K562 (cell line): ENCODE data around the gene SRP54. TPM values are rescaled to one million over a fixed set of nuclear protein-coding genes. Genes with fewer than 3 reads are reported as not detected.

Experiments
- CC2D1A ChIP-seq: fragments of 450-650 bp; IDR thresholded peaks from 2 replicates; pipeline ENCODE4 v1.6.1; 2017; ENCODE audit warnings: mild to moderate bottlenecking
- FOXA1 ChIP-seq: fragments of 450-650 bp; IDR thresholded peaks from 2 replicates; pipeline ENCODE4 v1.6.1; 2016; ENCODE audit warnings: mild to moderate bottlenecking, borderline replicate concordance
- MBD2 ChIP-seq: sonication (generic); IDR thresholded peaks from 2 replicates; pipeline ENCODE4 v1.6.1; 2016; ENCODE audit warnings: low read depth, borderline replicate concordance
- NR1H2 ChIP-seq: sonication (generic); formaldehyde crosslinking; IDR thresholded peaks from 2 replicates; pipeline ENCODE4 v1.4.0; 2020; ENCODE audit warnings: mild to moderate bottlenecking, missing genetic modification reagents
- PML ChIP-seq: IDR thresholded peaks from 2 replicates; pipeline ENCODE4 v1.6.1; 2012; ENCODE audit warnings: low read length, inconsistent platforms
- POLR2AphosphoS5 ChIP-seq: IDR thresholded peaks from 2 replicates; pipeline ENCODE4 v1.6.1; 2011; ENCODE audit warnings: mild to moderate bottlenecking, low read depth, low read length, moderate library complexity; ENCODE audit not compliant: control insufficient read depth, insufficient read depth
- PRPF4 ChIP-seq: fragments of 200-400 bp; formaldehyde crosslinking; IDR thresholded peaks from one replicate; pipeline ENCODE4 v1.6.1; 2017; ENCODE audit warnings: low read length, low read depth, mild to moderate bottlenecking; ENCODE audit not compliant: insufficient read depth, poor library complexity, severe bottlenecking
- SRSF1 ChIP-seq: fragments of 200-400 bp; formaldehyde crosslinking; IDR thresholded peaks from 2 replicates; pipeline ENCODE4 v1.6.1; 2017; ENCODE audit warnings: mild to moderate bottlenecking, low read depth, low read length, moderate library complexity
- TCF7 ChIP-seq: sonication (generic); IDR thresholded peaks from 2 replicates; pipeline ENCODE4 v1.6.1; 2016; ENCODE audit warnings: antibody characterized with exemption, borderline replicate concordance
- polyA plus RNA-seq, 8 experiments: library from polyadenylated mRNA; depleted of rRNA in 4 of 8; stranded (reverse) in 5 of 8; unstranded in 3 of 8; fragments of >200 nt; fragmentation: Nextera tagmentation in 2 of 8; fragmentation: Illumina TruSeq in 1 of 8; extraction: Ambion mirVana in 2 of 8; extraction: Trizol in 1 of 8; gene quantifications; 2 replicates each; pipeline versions ENCODE4 v1.2.1 to v1.2.3, GENCODE V29; 2011 to 2014; ENCODE audit warnings: inconsistent platforms in 1 of 8, missing spikeins in 1 of 8
- total RNA-seq, 7 experiments: library from RNA; depleted of rRNA in 6 of 7; stranded (reverse); fragments of >200 nt in 6 of 7; fragmentation: Illumina TruSeq in 2 of 7; extraction: Trizol in 2 of 7; gene quantifications; 2 replicates each; pipeline versions ENCODE4 v1.2.1 to v1.2.3, GENCODE V29; 2011 to 2021; ENCODE audit warnings: low replicate concordance in 1 of 7
- TF ChIP-seq, protein P1 (sequence below), 2 experiments: IDR thresholded peaks; 2 replicates each; pipeline ENCODE4 v1.6.1; 2011; ENCODE audit warnings: borderline replicate concordance in 1 of 2, control low read depth in 1 of 2, low read depth in 1 of 2, low read length in 1 of 2, mild to moderate bottlenecking in 1 of 2, mixed read lengths in 1 of 2, moderate library complexity in 1 of 2; ENCODE audit not compliant: insufficient read depth in 1 of 2, insufficient read length in 1 of 2, poor library complexity in 1 of 2, severe bottlenecking in 1 of 2; ENCODE audit errors: extremely low read depth in 1 of 2
- TF ChIP-seq, protein P2 (sequence below): fragments of 250-450 bp; sonication (Bioruptor Pico); IDR thresholded peaks from 2 replicates; pipeline ENCODE4 v1.4.0; 2020; ENCODE audit warnings: mild to moderate bottlenecking, moderate library complexity
- TF ChIP-seq, protein P3 (sequence below): sonication (generic); formaldehyde crosslinking; IDR thresholded peaks from 2 replicates; pipeline ENCODE4 v1.8.1; 2023; ENCODE audit warnings: mild to moderate bottlenecking, missing genetic modification reagents

SRP54 gene
- total and polyA plus RNA-seq, 9 of the 15 experiments (the other 6 are each of a cell fraction or from before 2014, with no cell fraction given) = 28.6 to 69.8 (median 51.7) TPM

- TF ChIP-seq MBD2 (peak; percentile 65; the same call in 1 of the 2 replicates), TCF7 (no peak), FOXA1 (no peak), PML (peak; percentile 9; the same call in 1 of the 2 replicates), NR1H2 (CRISPR knock-in tag) (no peak), POLR2AphosphoS5 (peak; percentile 67), SRSF1 (no peak), CC2D1A (no peak), PRPF4 (no peak)
- TF ChIP-seq, protein P1, sequence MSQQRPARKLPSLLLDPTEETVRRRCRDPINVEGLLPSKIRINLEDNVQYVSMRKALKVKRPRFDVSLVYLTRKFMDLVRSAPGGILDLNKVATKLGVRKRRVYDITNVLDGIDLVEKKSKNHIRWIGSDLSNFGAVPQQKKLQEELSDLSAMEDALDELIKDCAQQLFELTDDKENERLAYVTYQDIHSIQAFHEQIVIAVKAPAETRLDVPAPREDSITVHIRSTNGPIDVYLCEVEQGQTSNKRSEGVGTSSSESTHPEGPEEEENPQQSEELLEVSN (IDR thresholded peaks at IDR 0.05; ENCODE audit: borderline replicate concordance in 1 of 2, extremely low read depth in 1 of 2, insufficient read depth in 1 of 2, insufficient read length in 1 of 2, low read depth in 1 of 2, low read length in 1 of 2, poor library complexity in 1 of 2, severe bottlenecking in 1 of 2) = peak; percentile 43 to 82
- TF ChIP-seq, protein P2, sequence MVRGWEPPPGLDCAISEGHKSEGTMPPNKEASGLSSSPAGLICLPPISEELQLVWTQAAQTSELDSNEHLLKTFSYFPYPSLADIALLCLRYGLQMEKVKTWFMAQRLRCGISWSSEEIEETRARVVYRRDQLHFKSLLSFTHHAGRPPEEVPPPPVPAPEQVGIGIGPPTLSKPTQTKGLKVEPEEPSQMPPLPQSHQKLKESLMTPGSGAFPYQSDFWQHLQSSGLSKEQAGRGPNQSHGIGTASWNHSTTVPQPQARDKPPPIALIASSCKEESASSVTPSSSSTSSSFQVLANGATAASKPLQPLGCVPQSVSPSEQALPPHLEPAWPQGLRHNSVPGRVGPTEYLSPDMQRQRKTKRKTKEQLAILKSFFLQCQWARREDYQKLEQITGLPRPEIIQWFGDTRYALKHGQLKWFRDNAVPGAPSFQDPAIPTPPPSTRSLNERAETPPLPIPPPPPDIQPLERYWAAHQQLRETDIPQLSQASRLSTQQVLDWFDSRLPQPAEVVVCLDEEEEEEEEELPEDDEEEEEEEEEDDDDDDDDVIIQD = no peak
- TF ChIP-seq, protein P3, sequence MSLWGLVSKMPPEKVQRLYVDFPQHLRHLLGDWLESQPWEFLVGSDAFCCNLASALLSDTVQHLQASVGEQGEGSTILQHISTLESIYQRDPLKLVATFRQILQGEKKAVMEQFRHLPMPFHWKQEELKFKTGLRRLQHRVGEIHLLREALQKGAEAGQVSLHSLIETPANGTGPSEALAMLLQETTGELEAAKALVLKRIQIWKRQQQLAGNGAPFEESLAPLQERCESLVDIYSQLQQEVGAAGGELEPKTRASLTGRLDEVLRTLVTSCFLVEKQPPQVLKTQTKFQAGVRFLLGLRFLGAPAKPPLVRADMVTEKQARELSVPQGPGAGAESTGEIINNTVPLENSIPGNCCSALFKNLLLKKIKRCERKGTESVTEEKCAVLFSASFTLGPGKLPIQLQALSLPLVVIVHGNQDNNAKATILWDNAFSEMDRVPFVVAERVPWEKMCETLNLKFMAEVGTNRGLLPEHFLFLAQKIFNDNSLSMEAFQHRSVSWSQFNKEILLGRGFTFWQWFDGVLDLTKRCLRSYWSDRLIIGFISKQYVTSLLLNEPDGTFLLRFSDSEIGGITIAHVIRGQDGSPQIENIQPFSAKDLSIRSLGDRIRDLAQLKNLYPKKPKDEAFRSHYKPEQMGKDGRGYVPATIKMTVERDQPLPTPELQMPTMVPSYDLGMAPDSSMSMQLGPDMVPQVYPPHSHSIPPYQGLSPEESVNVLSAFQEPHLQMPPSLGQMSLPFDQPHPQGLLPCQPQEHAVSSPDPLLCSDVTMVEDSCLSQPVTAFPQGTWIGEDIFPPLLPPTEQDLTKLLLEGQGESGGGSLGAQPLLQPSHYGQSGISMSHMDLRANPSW = 0 out of 2 replicates have a peak, but pooled peaks have one; percentile 68
Measured at GRCh38 chr14:34982421-34983147, at the start of gene SRP54 (continued).
